Measurements from ENCODE around the gene GALNT9.
"Not testable (repeated sequence)": the region's sequence is repeated elsewhere in the genome, so short reads cannot be mapped to it uniquely, and the experiment has no call there.

The GALNT9 gene

DNA sequence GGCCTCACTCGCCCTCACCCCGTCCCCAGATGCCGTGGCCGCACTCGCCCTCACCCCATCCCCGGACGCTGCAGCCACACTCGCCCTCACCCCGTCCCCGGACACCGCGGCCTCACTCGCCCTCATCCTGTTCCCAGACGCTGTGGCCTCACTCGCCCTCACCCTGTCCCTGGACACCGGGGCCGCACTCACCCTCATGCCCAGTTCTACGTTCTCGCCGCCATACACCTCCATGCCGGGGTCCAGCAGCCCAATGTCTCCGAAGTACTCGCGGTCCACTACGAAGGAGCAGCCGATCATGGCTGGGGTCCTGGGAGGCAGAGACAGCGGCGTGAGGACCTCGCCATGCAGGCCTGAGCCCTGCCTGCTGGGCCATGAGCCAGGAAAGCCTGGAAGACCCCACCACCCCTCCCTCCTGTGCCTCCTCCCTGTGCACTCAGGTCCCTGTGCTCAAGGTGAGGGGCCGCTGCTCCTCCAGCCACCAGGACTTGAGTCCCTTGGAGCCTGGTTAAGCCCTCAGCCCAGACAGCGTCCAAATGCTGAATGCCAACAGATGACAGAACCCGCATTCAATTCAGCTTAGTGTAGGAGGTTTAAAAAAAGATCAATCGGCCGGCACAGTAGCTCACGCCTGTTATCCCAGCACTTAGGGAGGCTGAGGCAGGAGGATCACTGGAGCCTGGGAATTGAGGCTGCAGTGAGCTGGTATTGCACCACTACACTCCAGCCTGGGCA, 81.5 kb downstream of the GALNT9 start:
- no peak for DNase-seq

DNA sequence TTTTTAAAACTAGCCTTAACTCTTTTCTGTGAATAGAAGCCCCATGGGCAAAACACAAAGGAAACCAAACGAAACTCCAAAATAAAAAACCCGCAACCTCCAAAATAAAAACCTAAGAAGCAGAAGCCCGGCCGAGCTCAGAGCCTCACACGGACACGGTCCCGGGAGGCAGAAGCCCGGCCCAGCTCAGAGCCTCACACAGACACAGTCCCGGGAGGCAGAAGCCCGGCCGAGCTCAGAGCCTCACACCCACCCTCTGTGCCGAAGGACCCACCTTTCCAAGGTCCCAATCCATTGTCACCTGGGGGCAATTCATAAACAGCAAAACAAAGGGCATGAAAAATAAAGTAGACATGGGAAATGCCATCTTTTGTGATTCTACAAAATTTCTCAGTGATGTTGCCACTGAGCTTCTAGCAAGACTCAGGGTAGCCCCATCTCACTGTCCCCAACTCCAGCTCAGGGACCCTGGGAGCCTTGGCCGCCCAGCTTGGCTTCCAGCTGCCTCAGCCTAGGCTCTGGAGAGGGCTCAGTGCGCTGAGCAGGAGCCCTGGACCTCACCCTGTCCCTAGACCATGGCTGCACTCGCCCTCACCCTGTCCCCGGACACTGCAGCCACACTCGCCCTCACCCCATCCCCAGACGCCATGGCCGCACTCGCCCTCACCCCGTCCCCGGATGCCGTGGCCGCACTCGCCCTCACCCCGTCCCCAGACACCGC, 82.2 kb downstream of the GALNT9 start:
- no peak for DNase-seq

DNA sequence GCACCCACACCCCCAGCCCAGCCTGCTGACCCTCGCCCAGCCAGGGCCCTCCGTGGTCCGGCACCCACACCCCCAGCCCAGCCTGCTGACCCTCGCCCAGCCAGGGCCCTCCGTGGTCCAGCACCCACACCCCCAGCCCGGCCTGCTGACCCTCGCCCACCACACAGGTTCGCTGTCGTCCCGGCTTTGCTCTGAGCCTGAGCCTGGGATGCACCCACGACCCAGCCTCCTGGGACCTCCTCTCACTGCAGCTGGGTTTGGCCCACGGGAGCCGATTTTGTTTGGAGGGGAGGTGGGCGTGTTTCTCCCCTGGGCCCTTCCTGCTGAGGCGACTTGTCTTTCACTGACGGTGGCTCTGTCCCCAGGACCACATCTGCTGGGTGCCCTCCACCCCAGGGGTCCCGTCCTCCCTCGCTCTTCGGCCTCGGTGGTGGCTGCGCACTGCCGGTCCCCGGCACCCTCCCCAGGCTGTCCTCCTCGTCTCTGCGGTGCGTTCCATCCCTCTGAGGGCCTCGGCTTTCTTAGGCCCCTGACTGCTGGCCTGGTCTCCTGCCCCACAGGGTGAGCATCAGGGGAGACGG, 83.8 kb downstream of the GALNT9 start:
- DNase-seq = no peak

DNA sequence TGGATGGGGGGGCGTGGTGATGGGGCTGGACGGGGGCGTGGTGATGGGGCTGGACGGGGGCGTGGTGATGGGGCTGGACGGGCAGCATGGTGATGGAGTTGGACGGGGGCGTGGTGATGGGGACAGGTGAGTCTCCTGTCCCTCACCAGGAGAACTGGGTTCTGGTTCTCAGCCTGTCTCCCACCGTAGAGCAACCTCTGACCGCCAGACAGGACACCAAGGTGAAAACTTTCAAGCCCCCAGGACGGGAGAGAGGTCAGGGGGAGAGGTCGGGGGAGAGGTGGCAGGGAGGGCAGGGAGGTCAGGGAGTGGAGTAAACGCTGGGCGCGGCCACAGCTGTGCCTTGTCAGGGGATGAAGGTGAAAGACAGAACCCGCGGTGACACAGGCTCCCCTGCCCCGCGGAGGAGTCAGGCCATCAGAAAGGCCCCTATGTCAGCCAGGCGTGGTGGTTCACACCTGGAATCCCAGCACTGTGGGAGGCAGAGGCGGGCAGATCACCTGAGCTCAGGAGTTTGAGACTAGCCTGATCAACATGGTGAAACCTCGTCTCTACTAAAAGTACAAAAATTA, 84.6 kb downstream of the GALNT9 start:
- no peak for DNase-seq

DNA sequence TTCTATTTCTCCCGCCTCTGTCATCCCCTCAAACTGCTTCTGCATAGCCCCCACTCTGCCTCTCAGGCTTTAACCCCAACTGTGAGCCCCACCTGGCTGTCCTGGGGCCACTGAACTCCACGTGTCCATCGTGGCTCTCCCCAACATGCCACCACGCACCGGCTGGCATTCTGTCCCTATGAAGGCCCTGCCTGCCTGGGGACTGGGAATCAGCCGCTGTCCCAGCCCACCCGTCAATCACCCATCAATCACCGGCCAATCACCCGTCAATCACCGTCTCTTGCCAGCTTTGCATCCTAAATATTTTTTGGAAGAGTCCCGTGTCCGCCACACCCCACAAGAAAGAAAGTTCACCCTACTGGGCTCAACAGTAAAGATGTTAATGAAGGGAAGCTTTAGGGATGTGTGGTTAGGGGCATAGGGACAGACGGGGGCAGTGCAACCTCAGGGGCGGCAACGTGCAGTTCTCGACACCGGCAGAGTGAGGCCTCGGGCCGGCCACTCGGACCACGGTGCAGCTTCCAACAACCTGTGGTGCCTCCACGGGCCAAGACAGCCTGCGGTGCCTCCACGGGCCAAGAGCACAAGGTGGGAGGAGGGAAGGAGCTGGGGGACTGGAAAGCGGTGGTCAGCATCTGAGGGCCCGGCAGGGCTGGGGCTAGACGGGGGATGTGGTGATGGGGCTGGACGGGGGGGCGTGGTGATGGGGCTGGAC, 85.6 kb downstream of the GALNT9 start:
- no peak for DNase-seq

DNA sequence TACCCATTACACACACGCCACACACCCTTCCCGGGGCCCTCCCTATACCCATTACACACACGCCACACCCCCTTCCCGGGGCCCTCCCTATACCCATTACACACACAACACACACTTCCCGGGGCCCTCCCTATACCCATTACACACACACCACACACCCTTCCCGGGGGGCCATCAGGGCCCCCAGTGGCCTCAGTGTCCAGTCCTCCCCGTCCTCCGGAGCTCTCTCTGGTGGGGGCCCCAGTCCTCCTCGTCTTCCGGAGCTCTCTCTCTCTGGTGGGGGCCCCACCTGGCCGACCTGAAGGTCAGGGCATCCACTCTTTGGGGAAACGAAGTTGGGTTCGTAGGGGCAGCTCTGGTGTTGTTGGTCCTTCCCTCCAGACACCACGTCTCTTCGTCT, 86.2 kb downstream of the GALNT9 start:
- DNase-seq = not testable (repeated sequence)

DNA sequence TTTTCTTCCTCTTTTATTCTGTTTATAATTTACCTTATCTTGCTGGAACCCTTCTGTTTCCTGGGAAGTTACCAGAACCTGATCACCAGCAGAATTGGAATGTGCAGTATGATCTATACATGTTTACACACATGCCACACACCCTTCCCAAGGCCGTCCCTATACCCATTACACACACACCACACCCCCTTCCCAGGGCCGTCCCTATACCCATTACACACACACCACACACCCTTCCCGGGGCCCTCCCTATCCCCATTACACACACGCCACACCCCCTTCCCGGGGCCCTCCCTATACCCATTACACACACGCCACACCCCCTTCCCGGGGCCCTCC, 88.8 kb downstream of the GALNT9 start:
- DNase-seq = not testable (repeated sequence)

DNA sequence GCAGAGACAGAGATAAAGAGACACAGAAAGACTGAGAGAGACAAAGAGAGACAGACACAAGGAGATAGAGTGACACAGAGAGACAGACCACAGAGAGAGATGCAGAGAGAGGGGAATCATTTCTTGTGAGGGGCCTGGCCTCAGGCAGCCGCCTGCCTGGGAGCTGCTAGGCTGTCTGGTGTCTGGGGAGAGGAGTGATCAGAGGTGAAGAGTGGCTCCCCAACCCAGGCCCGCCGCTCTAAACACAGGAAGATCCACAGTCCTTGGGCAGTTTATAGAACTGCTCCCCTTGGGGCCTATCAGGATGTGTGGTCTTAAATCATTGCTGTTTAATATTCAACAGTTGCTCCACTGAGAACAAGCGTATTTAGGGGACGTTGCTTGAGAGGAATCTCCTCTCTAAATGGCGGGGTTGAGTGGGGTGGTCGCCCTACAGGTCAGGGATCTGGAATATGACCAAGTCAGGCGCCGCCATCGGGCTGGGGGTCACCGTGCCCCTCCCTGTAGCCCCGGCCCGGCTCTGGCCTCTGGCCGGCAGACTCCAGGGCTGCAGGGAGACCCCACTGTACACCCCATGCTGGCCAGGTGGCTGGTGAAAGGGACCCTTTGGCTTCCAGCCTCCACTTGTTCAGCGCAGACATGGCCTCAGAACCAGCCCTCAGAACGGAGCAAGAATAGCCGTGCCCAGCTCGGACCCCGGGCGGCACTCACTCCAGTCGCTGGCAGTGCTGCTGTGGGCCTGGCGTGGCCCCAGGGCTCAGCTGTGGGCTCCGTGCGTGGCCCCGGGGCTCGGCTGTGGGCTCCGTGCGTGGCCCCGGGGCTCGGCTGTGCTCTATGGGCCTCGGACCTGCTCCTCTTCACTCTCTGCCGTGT, 89.4 kb downstream of the GALNT9 start:
- DNase-seq = no peak

DNA sequence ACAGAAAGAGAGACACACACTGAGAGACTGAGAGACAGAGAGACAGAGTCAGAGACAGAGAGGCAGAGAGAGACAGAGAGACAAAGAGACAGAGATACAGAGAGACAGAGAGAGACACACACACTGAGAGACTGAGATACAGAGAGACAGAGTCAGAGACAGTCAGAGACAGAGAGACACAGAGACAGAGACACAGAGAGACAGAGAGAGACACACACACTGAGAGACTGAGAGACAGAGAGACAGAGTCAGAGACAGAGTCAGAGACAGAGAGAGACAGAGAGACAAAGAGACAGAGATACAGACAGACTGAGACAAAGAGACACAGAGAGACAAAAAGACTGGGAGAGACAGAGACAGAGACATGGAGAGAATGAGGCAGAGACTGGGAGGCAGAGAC, 90.0 kb downstream of the GALNT9 start:
- no peak for DNase-seq

DNA sequence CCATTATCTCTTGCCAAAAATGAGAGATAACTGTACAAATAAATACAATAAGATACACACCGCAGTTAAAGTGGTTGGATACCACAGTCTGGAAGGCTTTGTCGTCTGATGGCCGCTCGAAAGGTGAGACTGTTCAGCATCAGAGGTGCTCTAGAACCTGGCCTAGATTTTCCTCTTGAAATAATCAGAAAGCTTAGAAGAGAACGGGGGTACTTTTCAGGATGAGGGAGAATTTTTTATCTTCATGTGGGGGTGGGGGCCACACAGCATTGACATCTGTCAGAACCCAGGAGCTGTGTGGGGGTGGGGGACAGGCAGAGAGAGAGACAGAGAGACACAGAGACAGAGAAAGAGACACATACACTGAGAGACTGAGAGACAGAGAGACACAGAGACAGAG, 90.5 kb downstream of the GALNT9 start:
- no peak for DNase-seq

DNA sequence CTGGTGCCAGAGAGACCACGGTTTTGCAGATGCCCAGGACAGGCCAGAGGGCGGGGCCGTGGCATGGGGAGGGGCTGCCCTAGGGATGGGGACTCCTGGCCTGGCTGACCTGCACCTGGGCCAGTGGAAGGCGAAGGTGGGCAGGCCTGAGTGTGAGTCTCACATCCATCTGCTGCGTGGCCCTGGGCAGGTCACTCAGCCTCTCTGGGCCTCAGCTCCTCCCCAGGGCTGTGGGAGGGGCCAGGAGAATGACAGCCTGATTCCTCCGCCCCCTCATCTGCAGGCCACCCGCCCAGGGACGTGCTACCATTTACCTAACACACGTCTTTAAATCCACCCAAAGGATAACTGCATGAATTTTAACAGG, 90.9 kb downstream of the GALNT9 start:
- no peak for DNase-seq

DNA sequence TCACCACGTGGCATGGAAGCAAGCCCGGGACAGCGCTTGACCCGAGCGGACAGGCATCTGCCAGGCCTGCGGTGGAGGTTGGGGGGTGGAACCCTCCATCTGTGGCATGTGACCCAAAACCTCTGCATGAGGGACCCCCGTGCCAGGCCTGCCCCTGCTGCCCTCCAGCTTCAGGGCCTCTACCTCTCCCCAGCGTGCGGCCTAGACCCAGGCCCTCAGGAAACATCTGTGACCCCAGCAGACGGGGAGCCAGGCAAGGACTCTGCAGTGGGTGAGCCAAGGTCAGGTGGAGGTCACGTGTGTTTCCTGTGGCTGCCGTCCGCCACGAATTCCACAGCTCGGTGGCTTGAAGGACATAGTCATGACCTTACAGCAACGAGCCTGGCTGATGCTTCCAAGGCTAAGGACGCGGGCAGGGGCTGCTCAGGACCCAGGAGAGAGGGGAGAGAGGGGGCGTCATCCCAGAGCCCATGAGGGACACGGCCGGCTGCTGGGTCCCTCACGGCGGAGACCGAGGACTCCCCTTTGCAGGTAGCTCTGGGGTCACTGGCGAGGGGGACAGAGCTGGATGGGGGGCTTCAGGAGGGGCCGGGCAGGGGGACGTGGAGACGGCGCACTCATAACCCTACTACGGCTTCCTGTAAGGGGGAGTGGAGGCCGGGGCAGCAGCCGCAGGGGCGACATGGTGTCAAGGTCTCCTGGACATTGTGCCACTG, 91.5 kb downstream of the GALNT9 start:
- DNase-seq = no peak

DNA sequence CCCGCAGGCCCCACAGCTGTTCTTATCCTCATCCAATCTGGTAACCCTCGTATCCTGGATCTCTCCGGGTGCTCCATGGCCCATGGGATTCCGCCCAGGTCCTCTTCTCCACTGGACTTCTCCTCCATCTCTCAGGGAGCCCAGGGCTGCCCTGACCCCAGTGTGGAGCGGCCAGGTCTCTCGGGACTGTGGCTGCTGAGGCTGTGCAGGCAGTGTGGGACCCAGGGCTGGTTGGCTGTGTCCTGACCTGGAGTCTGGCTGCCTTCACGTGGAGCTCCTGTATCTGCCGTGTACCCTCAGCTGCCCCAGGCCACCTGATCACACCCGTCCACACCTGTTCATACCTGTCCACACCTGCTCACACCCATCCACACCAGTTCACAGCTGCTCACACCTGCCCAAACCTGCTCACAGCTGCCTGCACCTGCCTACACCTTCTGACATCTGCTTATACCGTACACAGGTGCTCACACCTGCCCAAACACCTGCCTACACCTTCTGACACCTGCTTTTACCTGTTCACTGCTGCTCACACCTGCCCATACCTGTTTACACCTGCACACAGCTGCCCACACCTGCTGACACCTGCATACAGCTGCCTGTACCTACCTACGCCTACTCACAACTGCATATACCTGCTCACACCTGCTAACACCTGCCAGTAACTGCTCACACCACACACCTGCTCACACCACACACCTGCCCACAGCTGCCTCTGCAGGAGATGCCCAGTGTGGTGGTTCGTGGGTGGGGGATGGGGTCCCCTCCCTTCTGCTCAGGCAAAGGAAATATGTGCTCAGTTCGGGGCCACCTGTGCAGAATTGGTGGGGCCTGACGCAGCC, 92.2 kb downstream of the GALNT9 start:
- no peak for DNase-seq

DNA sequence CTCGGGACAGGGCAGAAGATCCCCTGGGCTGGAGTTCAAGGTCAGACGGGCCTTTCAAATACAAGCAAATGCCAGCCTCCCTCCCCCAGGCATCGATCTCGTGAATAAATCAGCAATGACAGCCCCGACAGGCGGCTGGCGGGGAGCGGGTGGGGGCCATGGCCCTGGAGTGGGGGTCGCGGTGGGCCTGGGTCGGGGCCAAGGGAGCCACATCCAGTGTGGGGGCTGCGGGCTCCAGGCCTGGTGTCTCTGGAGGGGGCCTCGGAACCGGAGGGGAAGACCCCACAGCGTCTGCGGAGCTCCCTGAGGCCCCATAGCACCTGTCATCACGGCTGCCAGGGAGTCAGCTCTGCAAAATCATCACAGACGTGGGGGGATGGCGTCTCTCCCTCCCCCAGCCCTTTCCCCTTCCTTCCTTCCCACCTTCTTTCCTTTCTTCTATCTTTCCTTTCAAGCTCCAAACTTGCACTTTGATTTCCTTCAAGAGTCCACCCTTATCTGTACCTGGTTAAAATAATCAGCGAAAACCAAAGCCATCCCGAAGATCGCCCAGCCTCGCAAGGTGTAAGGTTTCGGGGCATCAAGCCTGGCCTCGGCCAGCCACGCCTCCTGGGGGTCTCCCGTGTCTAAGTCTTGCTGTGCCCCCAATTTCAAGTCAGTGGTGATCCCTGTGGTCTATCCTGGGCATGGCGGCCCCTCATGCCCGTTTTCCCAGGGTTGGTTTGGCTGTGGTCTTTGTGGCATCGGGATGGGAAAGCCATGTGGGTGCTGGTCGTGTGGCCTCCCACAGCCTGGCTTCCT, 93.1 kb downstream of the GALNT9 start:
- DNase-seq = no peak

DNA sequence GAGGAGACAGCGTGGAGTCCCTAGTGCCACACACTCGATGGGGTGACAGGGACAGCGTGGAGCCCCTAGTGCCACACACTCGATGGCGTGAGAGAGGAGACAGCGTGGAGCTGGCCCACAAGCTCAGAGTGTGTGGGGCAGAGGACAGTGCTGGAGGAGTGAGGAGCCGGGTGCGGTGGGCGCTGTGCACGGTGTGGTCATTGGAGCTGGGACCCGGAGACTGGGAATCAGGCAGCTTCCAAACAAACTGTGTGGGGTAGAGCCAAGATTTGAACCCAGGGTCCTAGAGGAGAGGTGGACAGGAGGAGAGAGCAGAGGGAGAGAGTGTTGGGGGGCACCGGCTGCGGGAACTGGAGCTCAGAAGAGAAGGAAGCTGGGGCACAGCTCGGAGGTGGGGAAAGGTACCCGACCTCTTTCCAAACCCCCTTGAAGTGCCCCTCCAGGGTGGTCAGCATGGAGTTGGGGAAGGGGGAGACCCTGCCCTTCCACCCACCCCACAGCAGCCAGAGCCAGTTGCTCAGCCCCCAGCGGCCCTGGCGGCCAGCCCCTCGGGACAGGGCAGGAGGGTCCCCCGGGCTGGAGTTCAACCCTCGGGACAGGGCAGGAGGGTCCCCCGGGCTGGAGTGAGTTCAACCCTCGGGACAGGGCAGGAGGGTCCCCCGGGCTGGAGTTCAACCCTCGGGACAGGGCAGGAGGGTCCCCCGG, 94.1 kb downstream of the GALNT9 start:
- DNase-seq = no peak

DNA sequence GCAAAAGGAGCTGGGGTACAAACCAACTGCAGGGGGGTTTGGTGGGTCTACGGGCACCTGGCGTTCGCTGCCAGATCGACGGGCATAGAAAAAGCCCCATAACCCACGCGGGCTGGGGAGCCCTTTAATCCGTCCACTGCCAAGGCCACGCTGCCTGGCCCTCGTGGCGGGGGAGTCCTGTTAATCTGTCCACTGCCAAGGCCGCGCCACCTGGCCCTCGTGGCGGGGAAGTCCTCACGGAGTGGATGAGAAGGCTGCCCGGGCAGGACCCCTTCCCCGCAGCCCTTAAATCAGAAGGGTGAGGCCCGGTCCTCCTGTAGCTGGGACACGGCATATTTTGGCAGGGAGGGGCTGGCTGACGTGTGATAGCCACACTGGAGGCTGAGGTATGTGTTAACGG, 99.0 kb downstream of the GALNT9 start:
- no peak for DNase-seq

DNA sequence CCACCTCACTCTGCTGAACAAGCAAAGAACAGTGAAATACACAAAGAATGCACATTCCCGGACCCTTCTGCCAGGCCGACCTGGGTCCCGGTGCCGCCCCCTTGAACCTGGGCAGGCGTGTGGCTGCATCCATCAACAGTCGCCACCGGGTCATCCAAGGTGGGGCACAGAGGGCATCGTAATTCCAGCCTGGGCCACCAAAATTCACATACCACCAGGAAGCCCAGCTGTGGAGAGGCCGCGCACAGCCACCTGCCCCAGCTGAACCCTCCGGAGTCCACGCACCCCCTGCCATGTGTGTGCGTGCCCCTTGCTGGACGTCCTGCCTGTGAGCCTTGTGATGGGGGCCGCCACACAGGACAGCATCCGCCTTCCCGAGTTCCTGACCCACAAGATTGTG, 99.5 kb downstream of the GALNT9 start:
- DNase-seq = no peak

DNA sequence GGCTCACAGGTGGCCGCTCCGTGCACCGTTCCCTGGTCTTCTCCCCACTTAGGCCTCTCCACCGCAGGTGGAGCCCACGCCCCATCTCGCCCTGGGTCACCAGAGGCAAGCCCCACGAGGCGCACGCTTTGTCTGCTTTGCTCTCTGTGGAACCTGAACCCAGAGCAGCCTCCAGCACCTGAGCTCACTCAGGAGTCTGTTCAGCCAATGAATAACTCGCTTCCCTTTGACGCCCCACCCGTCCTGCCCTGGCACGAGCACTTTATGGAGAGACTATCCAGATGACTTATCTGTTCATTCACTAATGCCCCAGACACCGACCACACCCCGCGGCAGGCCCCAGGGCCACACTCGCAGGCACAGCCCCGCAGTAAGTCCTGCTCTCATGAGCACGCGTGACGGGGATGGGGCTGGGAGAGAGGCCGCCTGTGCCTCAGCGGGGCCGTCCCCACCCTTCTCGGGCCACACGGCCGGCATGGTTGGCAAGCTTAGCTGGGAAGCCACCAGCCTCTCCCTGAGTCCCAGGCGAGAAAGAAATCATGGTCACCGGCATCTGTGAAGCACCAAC, 100.1 kb downstream of the GALNT9 start:
- DNase-seq = no peak
